ENCODE results near the gene KCNJ1. TPM values are rescaled to one million over a fixed set of nuclear protein-coding genes. Genes with fewer than 3 reads are reported as not detected.

The KCNJ1 gene
- total and polyA plus RNA-seq, 10 donors = 0.02 to 0.09 (median 0.03) TPM; not detected in 7

- H3K4me1 ChIP-seq = no peaks in the 10 kb centered on the region
- no peak overlapping the region for H3K4me3 ChIP-seq
- H3K9me3 ChIP-seq = no peaks in the 10 kb centered on the region
- no peak for DNase-seq
- 74 to 85% (median 80%) methylated on average over 3 of the region's 3 CpGs for WGBS, 5 donors
- H3K36me3 ChIP-seq = no peaks in the 10 kb centered on the region
- peaks cover 0 to 5% (median 0%) of the 10 kb centered on the region in 7 donors for H3K27me3 ChIP-seq (replicated peaks in 1 of 7)
- no peak for TF ChIP-seq CTCF (IDR thresholded peaks at IDR 0.05 in 8 of 11, conservative IDR thresholded peaks at IDR 0.05 in 3 of 11)
- TF ChIP-seq POLR2AphosphoS5 (IDR thresholded peaks at IDR 0.05) = no peak
- TF ChIP-seq POLR2A (IDR thresholded peaks at IDR 0.05) = no peak
- intact Hi-C loops (cut with DNase I; ENCODE audit: low total_unique reads) = no loop called here
- no peak overlapping the region for H3K27ac ChIP-seq
Observed at GRCh38 chr11:128872594-128872993, 5.5 kb upstream of the KCNJ1 start.

- TF ChIP-seq POLR2A (IDR thresholded peaks at IDR 0.05) (no peak), CTCF (IDR thresholded peaks at IDR 0.05 in 8 of 11, conservative IDR thresholded peaks at IDR 0.05 in 3 of 11) (no peak)
- Histone ChIP-seq H3K4me1 (no peaks in the 10 kb centered on the region), H3K9me3 (no peaks in the 10 kb centered on the region), H3K4me3 (no peak overlapping the region), H3K36me3 (no peaks in the 10 kb centered on the region), H3K27me3 (replicated peaks in 1 of 7) (peaks cover 0 to 3% (median 0%) of the 10 kb centered on the region in 7 donors), H3K27ac (no peak overlapping the region)
- intact Hi-C loops (cut with DNase I; ENCODE audit: low total_unique reads) = no loop called here
- 71 to 90% (median 85%) methylated on average over 6 of the region's 6 CpGs for WGBS, 5 donors
- no peak for DNase-seq
Observed at GRCh38 chr11:128872094-128872493, 5.0 kb upstream of the KCNJ1 start.

GRCh38 chr11:128871168-128871610 lies 4.1 kb upstream of the KCNJ1 start:
- no peak overlapping the region for H3K27ac ChIP-seq
- no peaks in the 10 kb centered on the region for H3K4me1 ChIP-seq
- no peak for DNase-seq
- H3K9me3 ChIP-seq = no peaks in the 10 kb centered on the region
- H3K36me3 ChIP-seq = no peaks in the 10 kb centered on the region
- no peak for TF ChIP-seq POLR2A (IDR thresholded peaks at IDR 0.05)
- TF ChIP-seq CTCF (IDR thresholded peaks at IDR 0.05 in 8 of 11, conservative IDR thresholded peaks at IDR 0.05 in 3 of 11) = no peak
- TF ChIP-seq POLR2AphosphoS5 (IDR thresholded peaks at IDR 0.05) = no peak
- H3K27me3 ChIP-seq (replicated peaks in 1 of 7) = no peaks in the 10 kb centered on the region
- WGBS, 5 donors = 92 to 98% (median 93%) methylated on average over 6 of the region's 6 CpGs
- H3K4me3 ChIP-seq = no peak overlapping the region
- intact Hi-C loops (cut with DNase I; ENCODE audit: low total_unique reads) = no loop called here

- no peak for TF ChIP-seq CTCF (IDR thresholded peaks at IDR 0.05 in 8 of 11, conservative IDR thresholded peaks at IDR 0.05 in 3 of 11)
- TF ChIP-seq POLR2AphosphoS5 (IDR thresholded peaks at IDR 0.05) = no peak
- no peak for TF ChIP-seq POLR2A (IDR thresholded peaks at IDR 0.05)
- intact Hi-C loops (cut with DNase I; ENCODE audit: low total_unique reads) = loop anchor here (10.0 kb wide), 1 partner anchor 94 kb away; no protein-coding TSS in a partner anchor
Observed at GRCh38 chr11:128868841-128869671, 2.0 kb upstream of the KCNJ1 start.

More at GRCh38 chr11:128868841-128869671, 2.0 kb upstream of the KCNJ1 start:
- Histone ChIP-seq H3K4me1 (no peaks in the 10 kb centered on the region), H3K27me3 (replicated peaks in 1 of 7) (no peaks in the 10 kb centered on the region), H3K36me3 (no peaks in the 10 kb centered on the region), H3K9me3 (no peaks in the 10 kb centered on the region), H3K4me3 (no peak overlapping the region), H3K27ac (no peak overlapping the region)
- 93 to 97% (median 96%) methylated on average over 10 of the region's 10 CpGs for WGBS, 5 donors
- no peak for DNase-seq
